ENCODE measurements around the gene ICOSLG.
"Not testable (repeated sequence)": the region's sequence is repeated elsewhere in the genome, so short reads cannot be mapped to it uniquely, and the experiment has no call there.

ICOSLG gene, protein sequence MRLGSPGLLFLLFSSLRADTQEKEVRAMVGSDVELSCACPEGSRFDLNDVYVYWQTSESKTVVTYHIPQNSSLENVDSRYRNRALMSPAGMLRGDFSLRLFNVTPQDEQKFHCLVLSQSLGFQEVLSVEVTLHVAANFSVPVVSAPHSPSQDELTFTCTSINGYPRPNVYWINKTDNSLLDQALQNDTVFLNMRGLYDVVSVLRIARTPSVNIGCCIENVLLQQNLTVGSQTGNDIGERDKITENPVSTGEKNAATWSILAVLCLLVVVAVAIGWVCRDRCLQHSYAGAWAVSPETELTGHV

DNA sequence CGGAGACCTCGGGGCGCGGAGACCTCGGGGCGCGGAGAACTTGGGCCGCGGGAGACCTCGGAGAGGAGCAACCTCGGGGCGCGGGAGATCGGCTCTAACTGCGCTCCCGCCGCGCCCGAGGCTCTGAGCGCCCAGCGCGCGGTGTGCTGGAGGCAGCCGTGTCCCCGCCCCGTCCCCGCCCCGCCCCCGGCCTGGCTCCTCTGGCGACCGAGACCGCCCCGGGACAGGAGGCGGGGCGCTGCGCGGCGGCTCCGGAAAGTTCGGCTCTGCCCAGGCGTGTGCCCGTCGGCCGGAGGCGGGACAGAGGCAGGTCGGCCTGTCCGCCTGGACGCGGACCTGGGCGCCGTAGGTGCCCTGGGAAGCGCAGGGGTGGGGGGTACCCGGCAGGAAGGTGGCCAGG is at the start of gene ICOSLG:
TSS of gene ICOSLG (minus strand) at position 102 of the 400 bp plus-strand sequence. CDS start 126 bp downstream, outside the sequence.
- in situ Hi-C loops (cut with MboI; ENCODE audit: low sequenced_read_pairs), result not testable (repeated sequence)

DNA sequence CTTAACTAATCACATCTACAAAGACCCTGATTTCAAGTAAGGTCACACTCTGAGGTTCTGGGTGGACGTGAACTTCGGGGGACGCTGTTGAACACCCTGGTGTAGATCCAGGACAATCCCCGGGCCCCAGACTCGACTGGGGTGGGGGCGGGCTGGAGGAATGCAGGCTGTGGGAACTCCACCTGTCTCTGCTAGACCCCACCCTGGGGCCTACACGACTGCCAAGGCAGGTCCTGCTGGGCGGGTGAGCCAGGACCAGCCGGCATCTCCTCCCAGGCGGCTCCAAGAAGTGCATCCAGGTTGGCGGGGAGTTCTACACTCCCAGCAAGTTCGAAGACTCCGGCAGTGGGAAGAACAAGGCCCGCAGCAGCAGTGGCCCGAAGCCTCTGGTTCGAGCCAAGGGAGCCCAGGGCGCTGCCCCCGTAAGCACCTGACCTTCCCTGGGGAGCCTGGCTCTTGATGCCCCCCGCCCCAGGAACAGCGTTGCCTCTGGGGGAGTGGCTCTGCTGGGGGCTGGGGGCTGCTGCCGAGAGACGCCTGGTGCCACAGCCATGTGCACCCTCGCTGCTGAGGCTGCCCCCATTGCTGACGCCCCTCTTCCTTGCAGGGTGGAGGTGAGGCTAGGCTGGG is 48.8 kb upstream of the ICOSLG start:
- in situ Hi-C loops (cut with MboI; ENCODE audit: low sequenced_read_pairs), result no loop called here

DNA sequence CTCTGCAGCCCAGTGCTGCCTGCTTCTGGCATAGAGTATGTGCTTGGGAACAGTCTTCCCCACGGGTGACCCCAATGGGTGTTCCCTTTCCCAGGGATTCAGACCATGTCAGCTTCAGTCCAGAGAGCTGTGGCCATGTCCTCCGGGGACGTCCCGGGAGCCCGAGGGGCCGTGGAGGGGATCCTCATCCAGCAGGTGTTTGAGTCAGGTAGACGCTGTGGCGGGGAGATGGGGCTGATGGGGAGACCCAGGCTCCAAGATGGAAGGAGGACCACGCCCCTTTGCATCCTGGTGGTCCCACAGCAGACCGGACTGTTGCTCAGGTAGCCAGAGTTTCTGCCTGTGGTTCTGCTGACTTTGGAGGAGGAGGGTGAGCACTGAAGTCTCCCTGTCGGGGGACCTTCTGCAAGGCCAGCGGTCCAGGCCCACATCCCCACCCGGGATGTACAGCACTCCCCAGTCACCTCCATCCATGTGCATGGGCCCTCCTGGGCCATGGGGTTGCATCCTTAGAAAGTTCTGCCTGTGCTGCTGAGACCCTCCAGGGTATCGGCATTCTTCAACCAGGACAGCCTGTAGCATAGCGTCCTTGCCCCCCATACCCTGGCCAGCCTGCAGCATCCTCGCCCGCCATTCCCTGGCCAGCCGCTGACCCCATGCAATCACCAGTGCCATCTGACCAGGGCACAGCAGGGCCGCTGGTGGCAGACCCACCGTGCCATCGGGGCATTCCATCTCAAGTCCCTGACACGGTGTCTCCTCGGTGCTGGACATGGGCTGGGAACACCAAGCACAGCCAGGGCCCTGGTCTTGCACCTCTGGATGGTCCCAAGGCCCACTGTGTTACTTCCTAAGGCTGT is 47.7 kb upstream of the ICOSLG start:
- in situ Hi-C loops (cut with MboI; ENCODE audit: low sequenced_read_pairs), result no loop called here

DNA sequence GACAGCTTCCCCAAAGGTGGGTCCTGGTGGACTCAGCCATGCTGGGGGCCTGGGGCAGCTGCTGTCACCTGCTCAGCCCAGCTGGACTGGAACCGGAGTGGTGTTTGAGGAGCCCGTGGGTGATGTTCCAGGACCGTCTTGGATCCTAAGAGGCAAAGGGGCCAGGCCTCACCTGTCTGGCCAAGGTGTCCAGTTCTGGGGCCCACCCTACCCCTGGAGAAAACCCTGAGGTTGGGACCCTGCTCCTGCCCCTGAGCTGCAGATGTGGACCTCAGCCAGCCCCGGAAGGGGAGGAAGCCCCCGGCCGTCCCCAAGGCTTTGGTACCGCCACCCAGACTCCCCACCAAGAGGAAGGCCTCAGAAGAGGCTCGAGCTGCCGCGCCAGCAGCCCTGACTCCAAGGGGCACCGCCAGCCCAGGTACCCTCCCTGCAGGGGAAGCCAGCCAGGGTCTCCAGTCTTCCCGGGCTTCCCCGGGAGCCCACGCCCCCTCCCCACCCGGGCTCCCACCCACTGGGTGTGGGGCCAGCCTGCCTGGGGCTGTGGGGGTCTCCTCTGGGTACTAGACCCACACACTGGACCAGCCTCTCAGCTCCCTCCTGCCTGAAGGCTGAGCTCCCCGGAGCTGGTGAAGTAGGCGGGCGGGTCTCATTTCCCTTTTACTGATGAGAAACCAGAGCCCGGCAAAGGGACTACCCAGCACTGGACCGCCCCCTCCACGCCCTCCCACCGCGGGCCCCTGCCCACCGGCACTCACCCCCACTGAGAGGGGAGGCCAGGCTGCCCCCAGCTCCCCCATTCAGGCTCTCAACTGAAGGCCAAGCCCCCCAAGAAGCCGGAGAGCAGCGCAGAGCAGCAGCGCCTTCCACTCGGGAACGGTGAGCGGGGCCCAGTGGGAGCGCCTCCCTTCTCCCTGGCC is 46.2 kb upstream of the ICOSLG start:
- in situ Hi-C loops (cut with MboI; ENCODE audit: low sequenced_read_pairs), result no loop called here

DNA sequence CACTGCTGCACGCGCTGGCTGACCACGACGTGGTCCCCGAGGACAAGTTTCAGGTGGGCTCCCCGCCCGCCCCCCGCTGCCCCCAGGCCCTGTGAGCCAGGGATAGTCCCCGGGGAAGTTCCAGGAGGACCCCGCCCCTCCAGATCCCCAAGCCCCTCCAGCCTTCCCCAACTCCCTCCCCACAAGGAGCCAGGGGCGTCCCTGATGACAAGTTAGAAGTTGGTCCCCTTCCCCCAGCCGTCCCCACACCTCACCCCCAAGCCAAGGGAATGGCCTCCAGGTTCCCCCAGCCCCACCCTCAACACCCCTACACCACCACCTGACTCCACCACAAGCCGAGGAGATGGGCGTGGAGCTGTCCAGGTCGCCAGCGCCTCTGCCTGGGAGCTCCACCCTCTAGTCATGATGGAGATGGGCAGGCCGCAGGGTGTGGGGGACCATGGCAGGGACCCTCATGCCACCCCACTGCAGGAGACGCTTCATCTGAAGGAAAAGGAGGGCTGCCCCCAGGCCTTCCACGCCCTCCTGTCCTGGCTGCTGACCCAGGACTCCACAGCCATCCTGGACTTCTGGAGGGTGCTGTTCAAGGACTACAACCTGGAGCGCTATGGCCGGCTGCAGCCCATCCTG is 45.5 kb upstream of the ICOSLG start:
- in situ Hi-C loops (cut with MboI; ENCODE audit: low sequenced_read_pairs), result no loop called here

GRCh38 chr21:44285138-44285992 is 44.6 kb upstream of the ICOSLG start, which contains the start of gene AIRE:
Gene AIRE (plus strand): TSS chr21:44285876. CDS start chr21:44286007, 131 bp downstream.
- in situ Hi-C loops (cut with MboI; ENCODE audit: low sequenced_read_pairs), result no loop called here

- in situ Hi-C loops (cut with MboI; ENCODE audit: low sequenced_read_pairs), result no loop called here
Measured at GRCh38 chr21:44283948-44284347, 43.2 kb upstream of the ICOSLG start.

- in situ Hi-C loops (cut with MboI; ENCODE audit: low sequenced_read_pairs), result not testable (repeated sequence)
Measured at GRCh38 chr21:44283211-44283785, 42.6 kb upstream of the ICOSLG start.

- in situ Hi-C loops (cut with MboI; ENCODE audit: low sequenced_read_pairs), result no loop called here
Measured at GRCh38 chr21:44282370-44282769, 41.6 kb upstream of the ICOSLG start.

DNA sequence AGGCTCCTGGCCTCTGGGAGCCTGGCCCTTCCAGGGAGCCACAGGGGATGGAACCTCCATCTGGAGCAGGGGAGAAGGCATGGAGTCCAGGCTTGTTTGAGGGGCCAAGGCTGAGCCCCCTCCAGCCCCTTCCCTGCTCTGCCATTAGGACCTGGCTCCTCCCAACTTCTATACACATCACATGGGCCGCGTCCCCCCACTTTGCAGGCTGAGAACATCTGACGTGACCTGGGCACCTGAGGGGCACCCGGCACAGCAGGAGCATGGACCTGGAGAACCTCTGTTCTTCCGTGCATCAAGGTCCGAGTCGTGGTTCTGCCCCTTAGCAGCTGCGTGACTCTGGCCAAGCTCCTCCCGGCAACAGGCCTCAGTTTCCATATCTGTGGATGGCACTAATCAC is 41.1 kb upstream of the ICOSLG start:
- in situ Hi-C loops (cut with MboI; ENCODE audit: low sequenced_read_pairs), result no loop called here

DNA sequence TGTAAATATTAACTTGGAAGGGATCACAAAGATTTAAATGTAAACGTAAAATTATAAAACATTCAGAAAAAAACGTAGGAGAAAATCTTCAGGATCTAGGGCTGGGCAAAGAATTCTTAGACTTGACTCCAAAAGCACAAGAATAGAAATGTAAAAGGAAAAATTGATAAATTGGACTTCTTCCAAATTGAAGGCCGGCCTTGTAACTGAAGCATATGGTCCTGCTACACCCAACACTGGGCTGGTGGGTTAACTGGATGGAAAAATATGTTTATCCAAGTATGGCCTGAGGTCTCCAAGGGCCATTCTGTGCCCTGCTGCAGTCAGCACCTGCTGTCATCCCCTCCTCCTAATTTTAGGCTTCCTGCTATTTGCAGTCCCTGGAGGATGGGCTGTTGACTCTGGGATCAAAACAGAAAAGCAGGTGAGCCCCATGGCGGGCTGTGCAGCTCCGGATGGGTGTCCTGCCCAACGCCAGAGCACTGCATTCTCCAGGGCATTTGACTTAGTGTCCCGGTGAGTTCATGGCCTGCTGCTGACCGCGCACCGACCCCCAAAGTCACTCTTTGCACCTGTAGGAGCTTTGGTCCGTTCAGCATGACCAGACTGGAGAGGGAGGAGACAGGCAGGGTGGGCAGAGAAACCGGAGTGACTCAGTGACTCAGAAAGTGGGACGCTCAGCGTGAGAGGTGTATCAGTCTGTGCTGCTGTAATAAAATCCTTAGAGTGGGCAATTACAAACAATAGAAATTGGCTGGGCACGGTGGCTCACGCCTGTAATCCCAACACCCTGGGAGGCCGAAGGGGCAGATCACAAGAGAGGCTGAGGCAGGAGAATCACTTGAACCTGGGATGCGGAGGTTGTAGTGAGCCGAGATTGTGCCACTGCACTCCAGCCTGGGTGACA is 38.9 kb upstream of the ICOSLG start:
- in situ Hi-C loops (cut with MboI; ENCODE audit: low sequenced_read_pairs), result no loop called here

- in situ Hi-C loops (cut with MboI; ENCODE audit: low sequenced_read_pairs), result no loop called here
Measured at GRCh38 chr21:44275041-44275440, 34.3 kb upstream of the ICOSLG start.

DNA sequence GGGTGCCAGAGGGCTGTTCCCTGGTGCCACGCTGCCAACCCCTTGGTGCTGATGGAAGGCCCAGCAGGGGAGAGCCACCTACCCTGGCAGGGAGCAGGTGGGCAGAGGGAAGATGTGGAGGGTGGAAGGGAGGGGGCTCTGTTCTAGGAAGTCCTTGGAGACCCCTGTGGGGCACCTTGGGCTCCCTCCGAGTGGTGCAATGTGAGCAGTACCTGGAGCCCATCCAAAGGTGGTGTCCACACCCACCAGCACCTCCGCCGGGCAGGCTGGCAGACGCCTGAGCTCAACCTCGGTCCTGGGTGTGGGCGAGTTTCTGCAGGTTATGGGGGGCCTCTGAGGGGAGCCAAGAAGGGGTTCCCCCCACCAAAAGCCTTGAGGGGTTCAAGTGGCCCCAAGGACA is 32.3 kb upstream of the ICOSLG start:
- in situ Hi-C loops (cut with MboI; ENCODE audit: low sequenced_read_pairs), result no loop called here

DNA sequence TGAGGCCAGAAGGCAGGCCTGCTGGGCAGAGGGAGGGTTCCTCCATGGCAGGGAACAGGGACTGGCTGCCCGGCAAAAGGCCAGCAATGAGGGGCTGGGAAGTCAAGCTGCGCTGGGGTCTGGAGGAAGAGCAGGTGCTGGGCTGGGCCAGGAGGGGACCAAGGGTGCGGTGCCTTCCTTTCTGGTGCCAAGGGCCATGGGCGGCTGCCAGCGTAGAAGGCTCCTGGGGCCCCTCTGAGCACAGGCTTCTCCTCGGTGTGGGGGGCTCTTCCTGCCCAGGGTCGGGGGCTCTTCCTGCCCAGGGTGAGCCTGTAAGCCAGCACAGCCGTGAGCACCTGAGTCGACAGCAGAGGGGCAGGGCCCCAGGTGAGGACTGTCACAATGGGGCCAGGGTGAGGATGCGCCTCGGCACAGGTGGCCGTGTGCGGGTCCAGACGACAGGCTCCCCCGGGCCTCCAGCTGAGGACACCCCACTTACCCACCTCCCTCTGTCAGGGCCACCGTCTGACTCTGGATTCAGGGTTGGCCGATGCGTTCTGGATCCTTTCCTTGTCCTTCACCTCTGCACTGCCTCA is 31.6 kb upstream of the ICOSLG start:
- in situ Hi-C loops (cut with MboI; ENCODE audit: low sequenced_read_pairs), result no loop called here

- in situ Hi-C loops (cut with MboI; ENCODE audit: low sequenced_read_pairs), result no loop called here
Measured at GRCh38 chr21:44271558-44272283, 31.0 kb upstream of the ICOSLG start.

DNA sequence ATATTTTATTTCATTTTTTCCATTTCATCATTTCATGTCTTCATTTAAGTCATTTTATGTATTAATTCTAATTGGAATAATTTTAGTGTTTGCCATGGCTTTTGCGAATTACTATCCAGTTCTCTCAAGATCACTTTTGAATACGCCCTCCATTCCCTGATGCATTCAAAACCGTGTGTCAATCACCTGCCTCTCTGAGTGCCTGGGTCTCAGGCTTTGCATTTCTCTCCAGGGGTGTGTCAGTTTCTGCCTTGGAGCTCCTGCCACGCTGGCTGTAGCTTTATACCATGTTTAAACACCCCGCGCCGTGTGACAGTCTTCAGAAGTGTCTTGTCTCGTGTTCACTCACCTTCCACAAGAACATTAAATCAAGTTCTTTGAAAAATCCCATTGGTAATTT is 28.3 kb upstream of the ICOSLG start:
- in situ Hi-C loops (cut with MboI; ENCODE audit: low sequenced_read_pairs), result no loop called here

- in situ Hi-C loops (cut with MboI; ENCODE audit: low sequenced_read_pairs), result no loop called here
Measured at GRCh38 chr21:44267655-44268142, 27.0 kb upstream of the ICOSLG start.
